Measurements from ENCODE around the gene FHL5. TPM values are rescaled to one million over a fixed set of nuclear protein-coding genes. Genes with fewer than 3 reads are reported as not detected.

Gene FHL5
- total RNA-seq, 1 donor from 2014 or later: not detected

DNA sequence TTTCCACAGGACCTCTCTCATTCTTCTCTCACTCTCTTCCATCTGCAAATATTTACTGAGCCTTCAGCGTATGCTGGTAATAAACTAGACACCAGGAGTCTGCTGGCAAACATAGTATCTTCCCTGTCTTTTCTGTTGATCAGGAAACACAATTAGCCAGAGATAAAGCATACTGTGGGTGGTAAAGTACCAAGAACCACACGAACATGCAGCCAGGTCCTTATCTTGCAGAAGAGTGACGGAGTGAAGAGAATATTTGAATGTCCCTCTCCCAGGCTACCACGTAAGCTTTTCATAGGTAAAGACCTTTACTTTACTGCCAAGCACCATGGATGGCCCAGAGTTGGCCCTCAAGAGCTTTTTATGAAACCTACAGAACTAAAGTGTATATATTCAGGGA is 13.3 kb downstream of the FHL5 start:
- Mint-ChIP-seq H3K9me3 (peaks cover 5% of the 10 kb centered on the region), H3K27ac (ENCODE audit: unreplicated experiment) (no peak overlapping the region), H3K27me3 (ENCODE audit: low read depth) (peaks cover 3% of the 10 kb centered on the region), H3K4me3 (no peak overlapping the region), H3K4me1 (no peaks in the 10 kb centered on the region), H3K36me3 (ENCODE audit: low read depth) (no peaks in the 10 kb centered on the region)
- TF ChIP-seq, protein P1, sequence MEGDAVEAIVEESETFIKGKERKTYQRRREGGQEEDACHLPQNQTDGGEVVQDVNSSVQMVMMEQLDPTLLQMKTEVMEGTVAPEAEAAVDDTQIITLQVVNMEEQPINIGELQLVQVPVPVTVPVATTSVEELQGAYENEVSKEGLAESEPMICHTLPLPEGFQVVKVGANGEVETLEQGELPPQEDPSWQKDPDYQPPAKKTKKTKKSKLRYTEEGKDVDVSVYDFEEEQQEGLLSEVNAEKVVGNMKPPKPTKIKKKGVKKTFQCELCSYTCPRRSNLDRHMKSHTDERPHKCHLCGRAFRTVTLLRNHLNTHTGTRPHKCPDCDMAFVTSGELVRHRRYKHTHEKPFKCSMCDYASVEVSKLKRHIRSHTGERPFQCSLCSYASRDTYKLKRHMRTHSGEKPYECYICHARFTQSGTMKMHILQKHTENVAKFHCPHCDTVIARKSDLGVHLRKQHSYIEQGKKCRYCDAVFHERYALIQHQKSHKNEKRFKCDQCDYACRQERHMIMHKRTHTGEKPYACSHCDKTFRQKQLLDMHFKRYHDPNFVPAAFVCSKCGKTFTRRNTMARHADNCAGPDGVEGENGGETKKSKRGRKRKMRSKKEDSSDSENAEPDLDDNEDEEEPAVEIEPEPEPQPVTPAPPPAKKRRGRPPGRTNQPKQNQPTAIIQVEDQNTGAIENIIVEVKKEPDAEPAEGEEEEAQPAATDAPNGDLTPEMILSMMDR (conservative IDR thresholded peaks at IDR 0.05): no peak
- no peak for DNase-seq (ENCODE audit: low read depth, low spot score)

DNA sequence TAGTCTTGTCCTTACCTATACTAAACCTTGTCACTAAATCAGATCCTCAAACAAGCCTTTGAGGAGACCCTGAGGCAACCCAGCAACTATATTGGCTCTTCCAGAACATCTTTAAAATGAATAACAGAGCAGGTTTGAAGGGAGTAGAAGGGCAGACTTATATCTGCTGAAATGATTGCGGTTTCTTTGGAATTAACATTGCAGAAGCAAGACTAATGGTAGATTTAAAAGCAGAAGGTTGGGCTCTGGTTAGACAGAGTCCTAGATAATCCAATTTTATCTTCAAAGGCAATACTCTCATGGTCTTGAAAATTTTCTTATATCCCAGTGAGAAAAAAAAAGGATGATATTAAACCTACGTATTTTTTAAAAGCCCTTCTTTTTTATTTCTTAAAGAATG is 19.1 kb downstream of the FHL5 start:
- H3K4me3 Mint-ChIP-seq: no peak overlapping the region
- H3K27ac Mint-ChIP-seq (ENCODE audit: unreplicated experiment): no peak overlapping the region
- peaks cover 10% of the 10 kb centered on the region for H3K4me1 Mint-ChIP-seq
- TF ChIP-seq, protein P1 (conservative IDR thresholded peaks at IDR 0.05): no peak
- H3K36me3 Mint-ChIP-seq (ENCODE audit: low read depth): no peaks in the 10 kb centered on the region
- no peaks in the 10 kb centered on the region for H3K9me3 Mint-ChIP-seq
- H3K27me3 Mint-ChIP-seq (ENCODE audit: low read depth): peaks cover 6% of the 10 kb centered on the region
- DNase-seq (ENCODE audit: low read depth, low spot score): no peak

DNA sequence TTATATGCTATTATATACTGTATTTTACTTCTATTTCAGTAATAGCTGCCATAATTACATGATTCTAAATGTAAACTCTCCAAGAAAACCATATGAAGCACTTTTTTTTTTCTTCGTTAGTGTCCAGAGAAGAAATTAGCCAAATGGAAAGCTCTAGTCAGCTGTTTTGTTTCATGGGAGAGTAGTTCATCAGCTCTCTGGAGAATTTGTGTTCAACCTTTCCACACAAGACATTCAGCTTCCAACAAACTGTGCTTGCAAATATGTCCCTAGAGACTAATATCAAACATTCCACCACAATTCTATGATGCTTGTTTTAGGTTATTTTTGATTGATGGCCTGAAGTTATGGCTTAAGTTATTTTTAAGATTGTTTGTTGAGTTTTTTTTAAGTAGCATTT is 19.5 kb downstream of the FHL5 start:
- H3K27ac Mint-ChIP-seq (ENCODE audit: unreplicated experiment): no peak overlapping the region
- TF ChIP-seq, protein P1 (conservative IDR thresholded peaks at IDR 0.05): no peak
- peaks cover 10% of the 10 kb centered on the region for H3K4me1 Mint-ChIP-seq
- H3K9me3 Mint-ChIP-seq: no peaks in the 10 kb centered on the region
- H3K27me3 Mint-ChIP-seq (ENCODE audit: low read depth): peaks cover 6% of the 10 kb centered on the region
- H3K36me3 Mint-ChIP-seq (ENCODE audit: low read depth): no peaks in the 10 kb centered on the region
- no peak for DNase-seq (ENCODE audit: low read depth, low spot score)
- no peak overlapping the region for H3K4me3 Mint-ChIP-seq

DNA sequence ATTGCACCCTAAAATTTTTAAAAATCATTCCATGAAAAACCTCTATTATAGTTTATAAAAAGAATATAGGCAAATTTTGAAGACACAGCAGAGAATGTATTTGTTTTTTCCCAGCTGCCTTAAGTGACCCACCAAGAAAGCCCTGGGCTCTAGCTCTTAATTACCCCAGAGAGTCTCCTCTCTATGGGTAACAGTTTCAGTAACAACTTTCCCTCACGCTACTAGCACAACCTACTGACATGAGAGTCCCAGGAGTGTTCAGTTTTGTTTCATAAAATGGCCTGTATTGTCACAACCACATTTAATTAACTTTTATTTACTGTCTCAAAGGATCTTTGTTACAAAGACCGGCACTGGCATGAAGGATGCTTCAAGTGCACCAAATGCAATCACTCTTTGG is 41.5 kb downstream of the FHL5 start:
- no peak for DNase-seq (ENCODE audit: low read depth, low spot score)
- H3K4me1 Mint-ChIP-seq: no peaks in the 10 kb centered on the region
- H3K27me3 Mint-ChIP-seq (ENCODE audit: low read depth): no peaks in the 10 kb centered on the region
- no peak overlapping the region for H3K4me3 Mint-ChIP-seq
- H3K27ac Mint-ChIP-seq (ENCODE audit: unreplicated experiment): no peak overlapping the region
- TF ChIP-seq, protein P1 (conservative IDR thresholded peaks at IDR 0.05): no peak
- H3K9me3 Mint-ChIP-seq: no peaks in the 10 kb centered on the region
- no peaks in the 10 kb centered on the region for H3K36me3 Mint-ChIP-seq (ENCODE audit: low read depth)

DNA sequence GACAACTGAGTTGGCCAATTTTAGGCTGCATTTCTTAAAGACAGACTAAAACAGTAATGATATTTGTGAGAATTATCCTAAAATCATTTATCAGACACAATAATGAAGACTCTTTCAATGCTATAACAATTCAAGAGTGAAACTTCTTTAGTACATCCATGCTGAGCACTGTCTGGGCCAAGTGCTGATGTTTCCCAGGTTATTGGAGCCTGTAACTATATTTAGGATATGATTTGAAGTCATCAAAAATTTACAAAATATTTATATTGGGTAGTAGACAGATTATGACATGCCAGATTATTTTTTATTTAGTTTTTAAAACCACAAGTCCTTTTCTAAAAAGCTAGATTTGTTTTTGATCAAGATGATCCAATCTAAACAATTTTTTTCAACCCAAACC is 45.1 kb downstream of the FHL5 start:
- no peak for DNase-seq (ENCODE audit: low read depth, low spot score)
- Mint-ChIP-seq H3K27ac (ENCODE audit: unreplicated experiment) (no peak overlapping the region), H3K9me3 (no peaks in the 10 kb centered on the region), H3K36me3 (ENCODE audit: low read depth) (no peaks in the 10 kb centered on the region), H3K27me3 (ENCODE audit: low read depth) (no peaks in the 10 kb centered on the region), H3K4me3 (no peak overlapping the region), H3K4me1 (no peaks in the 10 kb centered on the region)
- TF ChIP-seq, protein P1 (conservative IDR thresholded peaks at IDR 0.05): no peak

DNA sequence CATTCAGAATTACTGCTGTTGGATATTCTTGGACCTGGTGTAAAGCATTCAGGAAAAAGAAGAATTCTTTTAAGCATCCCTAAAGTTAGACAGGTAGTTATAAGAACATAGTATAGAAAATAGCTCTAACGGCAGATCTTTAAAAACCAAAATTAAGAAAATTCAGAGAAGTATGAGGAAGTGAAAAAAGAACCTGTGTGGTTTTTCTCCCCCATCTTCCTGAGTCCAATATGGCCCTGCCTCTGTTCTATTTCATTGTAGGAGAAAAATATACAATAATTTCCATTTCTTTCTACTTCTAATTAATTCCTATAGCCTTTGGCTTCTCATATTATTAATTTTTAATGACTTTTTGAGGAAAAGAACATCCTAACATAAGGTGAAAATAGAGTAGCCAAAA is 47.1 kb downstream of the FHL5 start:
- no peaks in the 10 kb centered on the region for H3K27me3 Mint-ChIP-seq (ENCODE audit: low read depth)

More for the DNA sequence above, 47.1 kb downstream of the FHL5 start:
- no peak overlapping the region for H3K4me3 Mint-ChIP-seq
- no peak for DNase-seq (ENCODE audit: low read depth, low spot score)
- no peaks in the 10 kb centered on the region for H3K9me3 Mint-ChIP-seq
- no peaks in the 10 kb centered on the region for H3K36me3 Mint-ChIP-seq (ENCODE audit: low read depth)
- TF ChIP-seq, protein P1 (conservative IDR thresholded peaks at IDR 0.05): no peak
- H3K4me1 Mint-ChIP-seq: no peaks in the 10 kb centered on the region
- H3K27ac Mint-ChIP-seq (ENCODE audit: unreplicated experiment): no peak overlapping the region

Data from neural crest cell (in vitro differentiated cells).